ENCODE data around the gene CAPZB. TPM values are rescaled to one million over a fixed set of nuclear protein-coding genes. Genes with fewer than 3 reads are reported as not detected.

CAPZB gene
- total RNA-seq, 1 experiment from 2014 or later, result 491 TPM

GRCh38 chr1:19313961-19314882 lies 171.1 kb downstream of the CAPZB start:
- H3K4me1 ChIP-seq (ENCODE audit: control insufficient read depth, insufficient read depth, low read length), result peaks cover 18% of the 10 kb centered on the region
- no TSS peak for BruUV-seq (replicated peaks)
- in situ Hi-C loops (cut with HindIII; ENCODE audit: low pct_unique_long_range_greater_than_20kb, low sequenced_read_pairs) (no loop called here), intact Hi-C loops (cut with micrococcal nuclease; ENCODE audit: unreplicated experiment) (no loop called here)
- H3K36me3 ChIP-seq (ENCODE audit: control insufficient read depth, insufficient read depth, low read length), result no peaks in the 10 kb centered on the region
- no peak for DNase-seq (ENCODE audit: low read depth, low spot score)
- POLR2A ChIA-PET, result interaction anchor here (0.7 kb wide), 1 partner anchor 96 kb away, joined by 3 read pairs; no protein-coding TSS in a partner anchor
- ATAC-seq, result no peak
- no peaks in the 10 kb centered on the region for H3K9me3 ChIP-seq (ENCODE audit: control insufficient read depth, insufficient read depth, low read depth, low read length)
- H3K4me3 ChIP-seq (ENCODE audit: low read depth in 2 of 2, low read length in 2 of 2), result no peak overlapping the region
- no peak overlapping the region for H3K27ac ChIP-seq (ENCODE audit: low read length)
- TF ChIP-seq POLR2AphosphoS5 (IDR thresholded peaks at IDR 0.05; ENCODE audit: low read depth, low read length) (no peak), CTCF (IDR thresholded peaks at IDR 0.05) (no peak), TCF7L2 (IDR thresholded peaks at IDR 0.05; ENCODE audit: low read depth, low read length) (no peak), REST (IDR thresholded peaks at IDR 0.05; ENCODE audit: insufficient read depth in 1 of 2, low read depth in 2 of 2, low read length in 1 of 2) (no peak), SIN3A (IDR thresholded peaks at IDR 0.05; ENCODE audit: borderline replicate concordance, insufficient read depth, low read depth, low read length) (no peak)
- H3K27me3 ChIP-seq (ENCODE audit: control insufficient read depth, insufficient read depth, low read length), result no peaks in the 10 kb centered on the region
- CTCF ChIA-PET, result interaction anchor here (0.6 kb wide), 1 partner anchor 388 kb away, joined by 6 read pairs; no protein-coding TSS in a partner anchor

- Histone ChIP-seq H3K4me3 (ENCODE audit: low read depth in 2 of 2, low read length in 2 of 2) (peak overlapping the region; percentile 80 to 82), H3K9me3 (ENCODE audit: control insufficient read depth, insufficient read depth, low read depth, low read length) (no peaks in the 10 kb centered on the region), H3K27ac (ENCODE audit: low read length) (peak overlapping the region; percentile 89; the same call in 1 of the 2 replicates), H3K27me3 (ENCODE audit: control insufficient read depth, insufficient read depth, low read length) (no peaks in the 10 kb centered on the region), H3K4me1 (ENCODE audit: control insufficient read depth, insufficient read depth, low read length) (peaks cover 18% of the 10 kb centered on the region), H3K36me3 (ENCODE audit: control insufficient read depth, insufficient read depth, low read length) (no peaks in the 10 kb centered on the region)
- BruUV-seq (replicated peaks), result TSS peak; percentile 78
- no peak for DNase-seq (ENCODE audit: low read depth, low spot score)
- CTCF ChIA-PET, result interaction anchor here (0.6 kb wide), 1 partner anchor 389 kb away, joined by 6 read pairs; no protein-coding TSS in a partner anchor
- in situ Hi-C loops (cut with HindIII; ENCODE audit: low pct_unique_long_range_greater_than_20kb, low sequenced_read_pairs), result no loop called here
- POLR2A ChIA-PET, result no interaction called here
- no peak for TF ChIP-seq REST (IDR thresholded peaks at IDR 0.05; ENCODE audit: insufficient read depth in 1 of 2, low read depth in 2 of 2, low read length in 1 of 2)
- TF ChIP-seq SIN3A (IDR thresholded peaks at IDR 0.05; ENCODE audit: borderline replicate concordance, insufficient read depth, low read depth, low read length), result no peak
- TF ChIP-seq POLR2AphosphoS5 (IDR thresholded peaks at IDR 0.05; ENCODE audit: low read depth, low read length), result no peak
- no peak for TF ChIP-seq TCF7L2 (IDR thresholded peaks at IDR 0.05; ENCODE audit: low read depth, low read length)
- no peak for TF ChIP-seq CTCF (IDR thresholded peaks at IDR 0.05)
- no peak for ATAC-seq
- intact Hi-C loops (cut with micrococcal nuclease; ENCODE audit: unreplicated experiment), result no loop called here
Observed at GRCh38 chr1:19313636-19313959, 171.7 kb downstream of the CAPZB start.
